IMR-90 (cell line): ENCODE measurements around the gene EPHB1. TPM values are rescaled to one million over a fixed set of nuclear protein-coding genes. Genes with fewer than 3 reads are reported as not detected.

ENCODE experiments used
- ATAC-seq: fragments of 200-7000 bp; cut with Tn5 transposase; 2 replicates; pipeline ENCODE4 v1.9.1; 2020; ENCODE audit warnings: low read depth, mild to moderate bottlenecking, moderate library complexity
- BruUV-seq: library from RNA; stranded (reverse); fragments of 400-500 nt; replicated peaks from 2 replicates; lab custom pipeline; 2021; lab: Mats Ljungman, UMichigan
- CTCF ChIA-PET: fragments of 300-600 bp; formaldehyde crosslinking; extraction: SDS; loops from one replicate; lab custom pipeline; 2021; ENCODE audit warnings: antibody characterized with exemption; lab: Yijun Ruan, JAX
- POLR2A ChIA-PET: fragments of 300-600 bp; sonication (Branson Sonifier 250); formaldehyde crosslinking; loops from one replicate; lab custom pipeline; 2022; ENCODE audit warnings: antibody characterized with exemption; ENCODE audit not compliant: unreplicated experiment; lab: Charles Lee
- DNase-seq: peaks from one replicate; pipeline ENCODE4 v3.0.0; 2013
- H2AFZ ChIP-seq: replicated peaks from 2 replicates; pipeline ENCODE3; 2013; ENCODE audit warnings: low read length, mild to moderate bottlenecking; ENCODE audit not compliant: poor library complexity
- H2AK5ac ChIP-seq: 2 replicates; pipeline ENCODE4 v1.6.1; 2013; ENCODE audit warnings: low read depth, low read length, inconsistent platforms
- H2AK9ac ChIP-seq: replicated peaks from 2 replicates; pipeline ENCODE3; 2013; ENCODE audit warnings: mild to moderate bottlenecking, low read depth, low read length, moderate library complexity; ENCODE audit not compliant: poor library complexity
- H2BK120ac ChIP-seq: 2 replicates; pipeline ENCODE4 v1.6.1; 2013; ENCODE audit warnings: low read depth, low read length, inconsistent platforms
- H2BK15ac ChIP-seq: 3 replicates; pipeline ENCODE4 v1.6.1; 2013; ENCODE audit warnings: low read depth, low read length, inconsistent platforms
- H2BK20ac ChIP-seq: 2 replicates; pipeline ENCODE4 v1.6.1; 2013; ENCODE audit warnings: low read depth, mild to moderate bottlenecking, inconsistent platforms, low read length, moderate library complexity
- H2BK5ac ChIP-seq: 2 replicates; pipeline ENCODE4 v1.6.1; 2013; ENCODE audit warnings: mild to moderate bottlenecking, low read depth, low read length, inconsistent platforms; ENCODE audit not compliant: poor library complexity, severe bottlenecking
- H3K14ac ChIP-seq: replicated peaks from 2 replicates; pipeline ENCODE4 v1.6.1; 2013; ENCODE audit warnings: low read depth, low read length, inconsistent platforms
- H3K18ac ChIP-seq: 2 replicates; pipeline ENCODE4 v1.6.1; 2013; ENCODE audit warnings: low read depth, low read length, control low read depth
- H3K23ac ChIP-seq: 2 replicates; pipeline ENCODE4 v1.6.1; 2013; ENCODE audit warnings: low read depth, low read length, inconsistent platforms
- H3K27ac ChIP-seq: 2 replicates; pipeline ENCODE4 v1.5.1; 2013; ENCODE audit warnings: mild to moderate bottlenecking, control low read depth, low read length; ENCODE audit not compliant: insufficient read depth
- H3K27me3 ChIP-seq: 2 replicates; pipeline ENCODE4 v1.6.1; 2013; ENCODE audit warnings: low read length; ENCODE audit not compliant: control insufficient read depth, insufficient read depth
- H3K36me3 ChIP-seq: 2 replicates; pipeline ENCODE4 v1.6.1; 2013; ENCODE audit warnings: low read length, mixed read lengths; ENCODE audit not compliant: control insufficient read depth, insufficient read depth
- H3K4ac ChIP-seq: 2 replicates; pipeline ENCODE4 v1.6.1; 2013; ENCODE audit warnings: low read depth, low read length, inconsistent platforms
- H3K4me1 ChIP-seq: 2 replicates; pipeline ENCODE4 v1.6.1; 2013; ENCODE audit warnings: low read length, mixed read lengths; ENCODE audit not compliant: control insufficient read depth, insufficient read depth
- H3K4me2 ChIP-seq: 2 replicates; pipeline ENCODE4 v1.6.1; 2013; ENCODE audit warnings: low read depth, mild to moderate bottlenecking, control low read depth, low read length, moderate library complexity
- H3K4me3 ChIP-seq: 2 replicates; pipeline ENCODE4 v1.5.1; 2013; ENCODE audit warnings: low read depth, mild to moderate bottlenecking, control low read depth, low read length, moderate library complexity; ENCODE audit not compliant: insufficient read depth
- H3K56ac ChIP-seq: 2 replicates; pipeline ENCODE4 v1.6.1; 2013; ENCODE audit warnings: low read length, inconsistent platforms; ENCODE audit not compliant: insufficient read depth; ENCODE audit errors: extremely low read depth
- H3K79me1 ChIP-seq, 2 experiments: 2 replicates each; pipeline ENCODE4 v1.6.1; 2013; ENCODE audit warnings: low read length in 2 of 2, inconsistent platforms in 1 of 2, low read depth in 1 of 2
- H3K9ac ChIP-seq: 2 replicates; pipeline ENCODE4 v1.6.1; 2013; ENCODE audit warnings: low read depth, low read length, control low read depth
- H3K9me1 ChIP-seq: 2 replicates; pipeline ENCODE4 v1.6.1; 2013; ENCODE audit warnings: low read length, inconsistent platforms; ENCODE audit not compliant: insufficient read depth
- H3K9me3 ChIP-seq: 2 replicates; pipeline ENCODE4 v1.6.1; 2013; ENCODE audit warnings: low read length; ENCODE audit not compliant: control insufficient read depth, insufficient read depth
- H4K20me1 ChIP-seq: 2 replicates; pipeline ENCODE4 v1.6.1; 2013; ENCODE audit warnings: low read length, inconsistent platforms; ENCODE audit not compliant: insufficient read depth
- H4K5ac ChIP-seq: 2 replicates; pipeline ENCODE4 v1.6.1; 2013; ENCODE audit warnings: mild to moderate bottlenecking, low read depth, low read length, control low read depth
- H4K8ac ChIP-seq, 2 experiments: 2 replicates each; pipeline ENCODE4 v1.6.1; 2013; ENCODE audit warnings: low read depth in 2 of 2, low read length in 2 of 2, control low read depth in 1 of 2, inconsistent platforms in 1 of 2
- H4K91ac ChIP-seq: 2 replicates; pipeline ENCODE4 v1.6.1; 2013; ENCODE audit warnings: low read depth, low read length, inconsistent platforms; ENCODE audit not compliant: insufficient read depth
- MXI1 ChIP-seq: IDR thresholded peaks from 2 replicates; pipeline ENCODE4 v1.6.1; 2012; ENCODE audit warnings: low read depth, mild to moderate bottlenecking, low read length, moderate library complexity, borderline replicate concordance
- NFE2L2 ChIP-seq: fragments of 150-350 bp; IDR thresholded peaks from 2 replicates; pipeline ENCODE4 v1.6.1; 2016; ENCODE audit warnings: low read depth, mild to moderate bottlenecking, low read length
- POLR2A ChIP-seq: IDR thresholded peaks from 2 replicates; pipeline ENCODE4 v1.6.1; 2012; ENCODE audit warnings: mild to moderate bottlenecking, low read depth, low read length
- WGBS, 2 experiments: methylation state at CpG; one replicate each; pipeline versions ENCODE4 v1.1.5 to v1.1.7; 2013; ENCODE audit warnings: missing lambda C conversion rate in 2 of 2; ENCODE audit not compliant: insufficient read length in 1 of 2; ENCODE audit errors: extremely low coverage in 2 of 2; 5-methylcytosine and 5-hydroxymethylcytosine counted together
- dilution Hi-C: fragments of 300-500 bp; cut with HindIII; formaldehyde crosslinking; loops from one replicate; pipeline ENCODE4 v1.14.3; 2018; ENCODE audit warnings: low sequenced_read_pairs; ENCODE audit not compliant: unreplicated experiment
- in situ Hi-C: fragments of 300-500 bp; cut with MboI; formaldehyde crosslinking; loops from 3 replicates; pipeline ENCODE4 v1.14.3; 2019; ENCODE audit warnings: low sequenced_read_pairs, inconsistent platforms, mixed read lengths
- intact Hi-C: fragments of 100-400 bp; cut with micrococcal nuclease; formaldehyde crosslinking; loops from 2 replicates; pipeline ENCODE4 v1.10.0; 2022
- polyA plus RNA-seq, 3 experiments: library from polyadenylated mRNA; depleted of rRNA; stranded (reverse); fragments of >200 nt; gene quantifications; 2 replicates each; pipeline ENCODE4 v1.2.3, GENCODE V29; 2012; ENCODE audit warnings: low replicate concordance in 1 of 3
- total RNA-seq: library from RNA; depleted of rRNA; stranded (reverse); fragments of >200 nt; gene quantifications from 2 replicates; pipeline ENCODE4 v1.2.3, GENCODE V29; 2012

The EPHB1 gene
- total and polyA plus RNA-seq, 2 of the 4 experiments (the other 2 are of a cell fraction) = 0.17 to 0.36 TPM

DNA sequence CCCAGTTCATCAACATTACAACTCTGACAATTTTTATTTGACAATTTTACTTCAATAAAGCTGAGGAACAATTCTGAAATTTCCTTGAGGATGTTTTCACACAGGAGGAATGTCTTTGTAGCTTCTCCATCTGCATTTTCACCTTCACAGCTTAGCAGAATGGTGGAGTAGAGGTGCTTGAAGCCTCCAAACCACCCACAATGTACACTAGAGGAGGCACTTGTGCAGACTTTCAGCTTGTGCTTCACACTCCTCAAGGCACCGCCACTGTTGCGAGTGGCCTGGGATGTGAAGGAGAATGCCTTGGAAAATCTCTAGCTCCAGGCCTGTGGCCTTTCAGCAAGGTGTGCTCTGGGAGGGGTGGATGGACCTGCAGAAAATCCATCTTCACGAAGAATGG is 181.9 kb downstream of the EPHB1 start:
- no peak overlapping the region for H3K23ac ChIP-seq
- no peak overlapping the region for H3K4me3 ChIP-seq
- no peak overlapping the region for H3K14ac ChIP-seq
- in situ Hi-C loops = no loop called here
- no peak overlapping the region for H2AK9ac ChIP-seq
- H3K27ac ChIP-seq = no peak overlapping the region
- H2BK120ac ChIP-seq = no peak overlapping the region
- H3K4me2 ChIP-seq = no peak overlapping the region
- H3K18ac ChIP-seq = no peak overlapping the region
- DNase-seq (no peak), ATAC-seq (no peak)
- H2BK15ac ChIP-seq = no peak overlapping the region
- H3K9me1 ChIP-seq = no peaks in the 10 kb centered on the region
- no peaks in the 10 kb centered on the region for H4K20me1 ChIP-seq
- H3K56ac ChIP-seq = no peak overlapping the region
- H2BK20ac ChIP-seq = no peak overlapping the region
- no peaks in the 10 kb centered on the region for H3K4me1 ChIP-seq
- no peak overlapping the region for H3K4ac ChIP-seq
- no peak overlapping the region for H4K8ac ChIP-seq
- H2AFZ ChIP-seq = no peak overlapping the region
- intact Hi-C loops = no loop called here
- no peak overlapping the region for H4K91ac ChIP-seq
- no peak overlapping the region for H3K9ac ChIP-seq
- H4K5ac ChIP-seq = no peak overlapping the region
- no peak for TF ChIP-seq NFE2L2
- no peak for TF ChIP-seq POLR2A
- no peak for TF ChIP-seq MXI1
- no peak overlapping the region for H2BK5ac ChIP-seq
- CTCF ChIA-PET = no interaction called here
- dilution Hi-C loops = no loop called here
- H3K27me3 ChIP-seq = no peaks in the 10 kb centered on the region
- no TSS peak for BruUV-seq
- WGBS, 2 experiments = no CpG with 5 or more reads among the region's 3 CpGs
- no peak overlapping the region for H2AK5ac ChIP-seq
- POLR2A ChIA-PET = no interaction called here
- no peaks in the 10 kb centered on the region for H3K9me3 ChIP-seq
- no peaks in the 10 kb centered on the region for H3K36me3 ChIP-seq
- no peaks in the 10 kb centered on the region for H3K79me1 ChIP-seq
